Measurements from ENCODE around the gene ZNF384.

Gene ZNF384

DNA sequence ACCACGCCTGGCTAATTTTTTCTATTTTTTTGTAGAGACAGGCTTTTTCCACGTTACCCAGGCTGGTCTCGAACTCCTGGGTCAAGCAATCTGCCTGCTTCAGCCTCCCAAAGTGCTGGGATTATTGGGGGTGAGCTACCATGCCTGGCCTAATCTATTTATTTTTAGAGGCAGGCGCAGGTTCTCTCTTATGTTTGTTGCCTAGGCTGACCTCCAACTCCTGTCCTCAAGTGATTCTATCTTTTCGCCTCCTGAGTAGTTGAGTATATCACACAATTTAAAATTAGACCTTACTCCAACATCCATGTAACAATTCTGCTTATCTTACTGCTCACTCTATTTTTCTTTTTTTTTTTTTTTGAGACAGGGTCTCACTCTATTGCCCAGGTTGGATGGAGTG lies 35.2 kb downstream of the ZNF384 start:
- DNase-seq (ENCODE audit: low spot score) = no peak

DNA sequence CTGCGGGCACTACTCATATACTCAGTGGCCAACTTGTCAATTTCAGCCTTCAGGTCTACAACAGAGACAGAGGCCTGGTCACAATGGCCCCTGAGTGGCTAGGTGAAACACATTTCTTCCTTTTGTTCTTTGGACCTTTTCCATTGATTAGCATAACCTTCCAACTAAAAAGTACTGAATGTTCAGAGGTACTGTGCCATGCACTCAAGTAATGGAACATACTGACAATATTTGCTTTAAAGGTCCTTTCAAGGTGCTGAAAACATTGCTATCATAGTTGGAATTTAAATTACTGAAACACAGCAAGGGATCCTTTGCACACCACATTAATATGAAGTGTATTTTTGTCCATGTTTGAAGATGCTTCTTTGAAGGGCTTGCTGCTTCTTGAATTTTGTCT lies 35.8 kb downstream of the ZNF384 start:
- DNase-seq (ENCODE audit: low spot score) = no peak

DNA sequence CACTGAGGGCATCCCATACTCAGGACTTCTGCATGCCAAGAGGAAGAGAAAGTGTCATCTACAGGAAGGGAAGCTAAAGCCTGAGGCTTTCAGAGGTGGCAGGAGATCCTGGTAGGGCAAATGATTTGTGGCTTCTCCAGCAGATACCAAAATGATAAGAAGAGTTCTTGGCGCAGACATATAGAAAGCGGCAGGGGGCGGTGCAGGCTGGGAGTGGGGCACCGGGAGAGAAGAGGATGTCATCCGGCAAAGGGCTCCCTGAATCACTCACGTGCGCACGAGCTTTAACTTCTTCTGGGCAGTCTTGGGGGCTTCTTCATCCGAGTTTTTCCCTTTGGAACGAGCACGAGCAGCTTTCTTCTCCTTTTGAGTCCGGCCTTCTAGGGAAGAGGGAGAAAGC lies 36.8 kb downstream of the ZNF384 start:
- no peak for DNase-seq (ENCODE audit: low spot score)

GRCh38 chr12:6650832-6651231 lies 38.3 kb downstream of the ZNF384 start:
- DNase-seq (ENCODE audit: low spot score) = no peak

DNA sequence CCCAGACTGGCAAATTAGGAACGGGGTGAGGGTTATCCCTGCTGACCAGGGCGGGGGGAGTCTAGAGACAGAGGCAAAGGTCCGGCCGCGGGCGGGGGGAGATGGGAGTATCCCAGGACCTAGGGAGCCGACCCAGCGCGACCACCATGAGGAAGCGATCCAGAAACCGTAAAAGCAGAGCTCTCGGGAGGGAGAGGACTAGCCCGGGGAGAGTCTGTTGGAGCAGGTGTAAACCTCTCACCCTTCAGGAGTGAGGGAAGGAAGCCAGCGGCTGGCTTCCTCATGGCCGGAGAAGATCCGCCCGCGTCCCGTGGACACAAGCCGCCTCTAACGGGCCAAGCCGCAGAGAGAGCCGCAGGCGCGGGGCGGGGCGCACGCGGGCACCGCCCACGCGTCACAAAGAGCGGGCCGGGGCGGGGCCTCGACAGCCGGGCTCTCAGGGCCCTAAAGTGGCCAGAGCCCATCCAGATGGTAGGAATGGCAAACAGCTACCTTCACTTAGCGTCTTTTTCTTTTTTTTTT lies 42.0 kb downstream of the ZNF384 start, which contains the start of gene ACRBP:
Gene ACRBP (minus strand): TSS at position 350 of the 522 bp plus-strand sequence. CDS start 66 bp downstream, at position 284.
- no peak for DNase-seq (ENCODE audit: low spot score)

GRCh38 chr12:6646276-6647082 lies 42.7 kb downstream of the ZNF384 start:
- no peak for DNase-seq (ENCODE audit: low spot score)

DNA sequence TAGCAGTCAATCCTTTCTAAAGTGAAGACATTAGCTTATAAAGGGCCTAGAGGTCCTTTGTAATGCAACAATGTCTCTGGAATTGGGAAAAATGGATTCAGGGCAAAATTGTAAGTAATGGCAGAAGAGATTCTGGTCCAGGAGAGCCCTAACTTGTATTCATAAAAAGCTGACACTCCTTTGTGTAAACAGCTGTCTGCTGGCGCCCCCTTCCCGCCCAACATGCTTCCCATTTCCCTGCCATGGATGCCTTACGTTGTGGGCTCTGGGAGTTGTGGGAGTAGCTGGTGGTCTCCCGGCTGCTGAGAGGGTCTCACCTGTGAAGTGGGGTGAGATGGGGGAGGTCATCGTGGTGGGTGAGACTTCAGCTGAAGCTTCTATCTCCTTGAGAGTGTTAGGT lies 44.3 kb downstream of the ZNF384 start:
- no peak for DNase-seq (ENCODE audit: low spot score)

DNA sequence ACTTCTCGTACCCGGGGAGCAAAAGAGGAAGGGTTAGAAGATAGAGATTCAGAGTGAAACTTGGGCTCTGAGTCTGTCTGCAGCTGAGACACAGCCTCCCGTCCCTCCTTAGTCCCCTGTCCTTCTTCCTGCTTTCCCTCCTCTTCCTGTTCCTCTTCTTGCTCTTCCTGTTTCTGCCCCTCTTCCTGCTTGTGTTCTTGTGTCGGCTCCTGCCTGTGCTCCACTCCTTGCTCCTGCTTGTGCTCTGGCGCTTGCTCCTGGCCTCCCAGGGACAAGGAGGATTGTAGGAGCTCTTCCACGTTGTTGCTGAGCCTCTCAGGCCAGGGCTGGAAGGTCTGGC lies 44.9 kb downstream of the ZNF384 start:
- DNase-seq (ENCODE audit: low spot score) = no peak

GRCh38 chr12:6643569-6644256 lies 45.5 kb downstream of the ZNF384 start:
- DNase-seq (ENCODE audit: low spot score) = no peak

DNA sequence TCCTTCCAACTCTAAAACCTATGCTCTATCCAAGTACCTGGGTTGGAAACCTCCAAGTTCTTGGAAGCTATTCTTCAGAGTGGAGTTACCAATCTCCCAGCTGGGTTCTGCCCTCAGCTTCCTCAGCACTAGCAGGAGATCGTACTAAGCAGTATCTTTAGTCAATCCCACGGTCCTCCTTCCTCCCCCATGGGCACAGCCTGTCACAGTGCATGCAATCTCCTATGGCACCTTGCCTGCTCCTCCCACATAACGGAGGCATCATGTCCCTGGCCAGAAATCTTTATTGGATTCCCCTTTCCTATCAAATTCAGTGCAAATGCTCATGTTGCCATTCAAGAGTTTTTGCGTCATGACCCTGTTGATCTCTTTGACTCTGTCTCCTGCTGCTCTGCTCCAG lies 48.0 kb downstream of the ZNF384 start:
- DNase-seq (ENCODE audit: low spot score) = no peak

GRCh38 chr12:6640497-6640896 lies 48.7 kb downstream of the ZNF384 start:
- DNase-seq (ENCODE audit: low spot score) = no peak

GRCh38 chr12:6639151-6639801 lies 49.9 kb downstream of the ZNF384 start:
- no peak for DNase-seq (ENCODE audit: low spot score)

DNA sequence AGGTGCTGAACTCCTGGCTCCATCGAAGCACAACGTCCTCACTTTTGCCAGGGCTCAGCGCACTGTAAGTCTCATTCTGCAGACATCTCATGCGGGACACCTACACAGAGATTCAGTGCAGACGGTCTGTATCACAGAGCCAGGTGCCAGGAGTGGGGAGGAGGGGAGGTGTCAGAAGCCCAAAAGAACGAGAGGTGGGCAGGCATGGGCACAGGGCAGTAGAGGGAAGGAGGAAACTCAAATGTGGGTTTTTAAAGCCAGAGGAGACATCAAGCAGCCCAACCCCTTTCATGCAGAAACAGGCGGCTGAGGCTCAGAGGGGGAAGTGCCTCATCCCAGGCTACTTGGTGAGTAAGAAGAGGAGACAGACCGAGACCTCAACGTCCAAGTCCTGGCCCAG lies 50.9 kb downstream of the ZNF384 start:
- no peak for DNase-seq (ENCODE audit: low spot score)

GRCh38 chr12:6635856-6636531 lies 53.2 kb downstream of the ZNF384 start, which contains the start of gene LPAR5:
Gene LPAR5, minus strand, starts transcription at chr12:6635959. Its CDS starts 14,711 bp downstream, at chr12:6621248.
- DNase-seq (ENCODE audit: low spot score) = no peak

DNA sequence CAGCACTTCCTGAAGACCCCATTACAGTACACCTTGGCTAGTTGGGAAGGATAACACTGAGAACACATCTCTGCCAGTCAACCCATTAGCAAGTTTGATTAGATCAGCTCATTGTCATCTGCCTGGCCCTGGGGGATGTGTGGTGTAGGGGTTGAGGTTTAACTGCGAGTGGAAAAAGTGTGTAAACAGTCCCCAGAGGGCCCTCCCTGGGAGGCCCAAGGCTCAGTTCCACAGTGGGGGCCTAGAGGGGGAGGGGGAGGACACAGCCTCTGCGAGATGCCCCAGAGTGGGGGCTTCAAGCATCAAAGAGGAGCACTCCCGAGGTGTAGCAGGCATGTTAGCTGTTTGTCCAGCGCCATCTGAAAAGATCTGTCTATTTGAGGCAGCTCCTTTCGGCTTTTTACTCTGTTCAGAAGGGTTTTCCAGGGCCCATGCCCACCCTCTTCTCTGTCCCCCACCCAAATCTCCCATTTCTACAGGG lies 53.8 kb downstream of the ZNF384 start:
- no peak for DNase-seq (ENCODE audit: low spot score)

- DNase-seq (ENCODE audit: low spot score) = peak; percentile 62
Measured at GRCh38 chr12:6632026-6632983, 56.9 kb downstream of the ZNF384 start.

GRCh38 chr12:6631549-6631961 lies 57.6 kb downstream of the ZNF384 start:
- no peak for DNase-seq (ENCODE audit: low spot score)

GRCh38 chr12:6630736-6631135 lies 58.4 kb downstream of the ZNF384 start:
- no peak for DNase-seq (ENCODE audit: low spot score)

GRCh38 chr12:6627616-6628015 lies 61.6 kb downstream of the ZNF384 start:
- DNase-seq (ENCODE audit: low spot score) = no peak

- DNase-seq (ENCODE audit: low spot score) = no peak
Measured at GRCh38 chr12:6626654-6627283, 62.4 kb downstream of the ZNF384 start.
